Stimulated activated CD4-positive, alpha-beta T cell treated with anti-CD3 and anti-CD28 coated beads, Interleukin-15, amount 100 ng/mL, for 48 hours (primary cell): Measurements from ENCODE around the gene PTPRJ.

Experiments used
- DNase-seq, 2 donors: peaks; one replicate each; pipeline ENCODE4 v3.0.0-alpha.2; 2020; ENCODE audit warnings: low read depth in 2 of 2

The PTPRJ gene

GRCh38 chr11:48093323-48093722, 113.0 kb downstream of the PTPRJ start:
- no peak for DNase-seq

GRCh38 chr11:48093795-48094642, 113.7 kb downstream of the PTPRJ start:
- no peak for DNase-seq

- no peak for DNase-seq
Observed at GRCh38 chr11:48094643-48095339, 114.4 kb downstream of the PTPRJ start.

GRCh38 chr11:48095779-48096470, 115.6 kb downstream of the PTPRJ start:
- DNase-seq: no peak

GRCh38 chr11:48096588-48097525, 116.5 kb downstream of the PTPRJ start:
- no peak for DNase-seq

- no peak for DNase-seq
Observed at GRCh38 chr11:48098024-48098423, 117.7 kb downstream of the PTPRJ start.

- DNase-seq: no peak
Observed at GRCh38 chr11:48099916-48100446, 119.6 kb downstream of the PTPRJ start.

- no peak for DNase-seq
Observed at GRCh38 chr11:48101044-48101733, 120.8 kb downstream of the PTPRJ start.

GRCh38 chr11:48101958-48102357, 121.6 kb downstream of the PTPRJ start:
- no peak for DNase-seq

- DNase-seq: no peak
Observed at GRCh38 chr11:48103621-48104567, 123.5 kb downstream of the PTPRJ start.

- no peak for DNase-seq
Observed at GRCh38 chr11:48104568-48104924, 124.2 kb downstream of the PTPRJ start.

GRCh38 chr11:48105096-48105990, 125.0 kb downstream of the PTPRJ start:
- DNase-seq: no peak

- no peak for DNase-seq
Observed at GRCh38 chr11:48106166-48106565, 125.8 kb downstream of the PTPRJ start.

GRCh38 chr11:48107188-48107704, 126.9 kb downstream of the PTPRJ start:
- peak in 1 of 2 donors; percentile 35 for DNase-seq

- no peak for DNase-seq
Observed at GRCh38 chr11:48108231-48109045, 128.1 kb downstream of the PTPRJ start.

- no peak for DNase-seq
Observed at GRCh38 chr11:48109046-48109666, 128.8 kb downstream of the PTPRJ start.

GRCh38 chr11:48110509-48110766, 130.1 kb downstream of the PTPRJ start:
- no peak for DNase-seq
